Panc1 (cell line): ENCODE measurements around the gene BDH1.

ENCODE experiments used
- CTCF ChIP-seq: fragments of 450-650 bp; IDR thresholded peaks from 2 replicates; pipeline ENCODE4 v1.5.1; 2017; ENCODE audit warnings: mild to moderate bottlenecking
- POLR2AphosphoS5 ChIP-seq: IDR thresholded peaks from 2 replicates; pipeline ENCODE4 v1.6.1; 2012; ENCODE audit warnings: mild to moderate bottlenecking, low read depth, low read length, moderate library complexity
- REST ChIP-seq, 2 experiments: IDR thresholded peaks; 2 replicates each; pipeline ENCODE4 v1.6.1; 2011 to 2012; ENCODE audit warnings: low read depth in 2 of 2, control low read depth in 1 of 2, low read length in 1 of 2, mild to moderate bottlenecking in 1 of 2, moderate library complexity in 1 of 2; ENCODE audit not compliant: insufficient read depth in 1 of 2
- SIN3A ChIP-seq: IDR thresholded peaks from 2 replicates; pipeline ENCODE4 v1.6.1; 2012; ENCODE audit warnings: low read depth, mild to moderate bottlenecking, low read length, moderate library complexity, borderline replicate concordance; ENCODE audit not compliant: insufficient read depth
- TCF7L2 ChIP-seq: IDR thresholded peaks from 2 replicates; pipeline ENCODE4 v1.6.1; 2011; ENCODE audit warnings: mild to moderate bottlenecking, low read depth, low read length, inconsistent platforms

GRCh38 chr3:197599089-197599765 lies 43.5 kb upstream of the BDH1 start:
- TF ChIP-seq CTCF: peak; percentile 97
- no peak for TF ChIP-seq REST (IDR thresholded peaks at IDR 0.05; ENCODE audit: insufficient read depth in 1 of 2, low read depth in 2 of 2, low read length in 1 of 2)
- TF ChIP-seq POLR2AphosphoS5: no peak
- TF ChIP-seq SIN3A: no peak
- TF ChIP-seq TCF7L2: no peak
